ENCODE results near the gene BBOF1. TPM values are rescaled to one million over a fixed set of nuclear protein-coding genes. Genes with fewer than 3 reads are reported as not detected.

Gene BBOF1
- total RNA-seq, 1 donor from 2014 or later = 3.8 TPM

- H3K27ac ChIP-seq (replicated peaks) = no peak overlapping the region
- intact Hi-C loops (cut with micrococcal nuclease) = no loop called here
- TF ChIP-seq, protein P1, sequence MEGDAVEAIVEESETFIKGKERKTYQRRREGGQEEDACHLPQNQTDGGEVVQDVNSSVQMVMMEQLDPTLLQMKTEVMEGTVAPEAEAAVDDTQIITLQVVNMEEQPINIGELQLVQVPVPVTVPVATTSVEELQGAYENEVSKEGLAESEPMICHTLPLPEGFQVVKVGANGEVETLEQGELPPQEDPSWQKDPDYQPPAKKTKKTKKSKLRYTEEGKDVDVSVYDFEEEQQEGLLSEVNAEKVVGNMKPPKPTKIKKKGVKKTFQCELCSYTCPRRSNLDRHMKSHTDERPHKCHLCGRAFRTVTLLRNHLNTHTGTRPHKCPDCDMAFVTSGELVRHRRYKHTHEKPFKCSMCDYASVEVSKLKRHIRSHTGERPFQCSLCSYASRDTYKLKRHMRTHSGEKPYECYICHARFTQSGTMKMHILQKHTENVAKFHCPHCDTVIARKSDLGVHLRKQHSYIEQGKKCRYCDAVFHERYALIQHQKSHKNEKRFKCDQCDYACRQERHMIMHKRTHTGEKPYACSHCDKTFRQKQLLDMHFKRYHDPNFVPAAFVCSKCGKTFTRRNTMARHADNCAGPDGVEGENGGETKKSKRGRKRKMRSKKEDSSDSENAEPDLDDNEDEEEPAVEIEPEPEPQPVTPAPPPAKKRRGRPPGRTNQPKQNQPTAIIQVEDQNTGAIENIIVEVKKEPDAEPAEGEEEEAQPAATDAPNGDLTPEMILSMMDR (IDR thresholded peaks at IDR 0.05; ENCODE audit: borderline replicate concordance) = no peak
- peaks cover 7% of the 10 kb centered on the region for H3K36me3 ChIP-seq
- H3K27me3 ChIP-seq (ENCODE audit: low read depth) = no peaks in the 10 kb centered on the region
- no peaks in the 10 kb centered on the region for H3K9me3 ChIP-seq (replicated peaks)
- DNase-seq = no peak
- no peak overlapping the region for H3K4me3 ChIP-seq
- H3K4me1 ChIP-seq = no peaks in the 10 kb centered on the region
Observed at GRCh38 chr14:74035556-74035955, 16.4 kb downstream of the BBOF1 start.

DNA sequence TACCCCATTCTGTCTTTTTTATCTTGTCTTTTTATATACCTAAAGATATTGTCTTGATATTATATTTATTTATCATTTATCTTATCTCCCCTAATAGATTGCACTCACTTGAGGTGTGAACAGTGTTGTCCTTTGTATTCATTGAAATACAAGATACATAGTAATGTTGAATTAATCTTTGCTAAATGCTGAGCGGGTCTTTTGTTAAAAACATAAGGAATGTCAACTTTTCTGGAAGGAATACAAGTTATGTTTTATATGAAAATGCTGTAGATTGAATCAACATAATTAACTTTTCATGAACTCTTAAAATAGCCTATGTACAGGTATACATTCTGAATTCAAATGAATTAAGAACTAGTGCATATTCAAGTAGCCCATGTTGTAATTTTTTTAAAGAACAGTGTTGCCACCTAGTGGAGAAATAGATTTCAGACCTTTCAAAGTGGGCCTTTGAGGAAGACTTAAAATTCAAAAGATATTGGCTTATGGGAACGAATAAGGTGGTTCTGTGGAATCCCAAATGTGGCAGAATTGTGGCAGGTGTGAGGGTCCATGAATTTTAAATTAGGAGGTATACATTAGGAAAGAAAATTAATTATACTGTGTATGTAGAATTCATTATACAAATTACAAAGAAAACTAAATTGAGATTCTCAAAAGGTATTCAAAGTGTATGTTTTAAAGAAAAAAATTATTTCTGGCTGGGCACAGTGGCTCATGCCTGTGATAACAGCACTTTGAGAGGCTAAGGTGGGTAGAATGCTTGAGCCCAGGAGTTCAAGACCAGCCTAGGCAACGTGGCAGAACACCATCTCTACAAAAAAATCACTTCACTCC, 19.1 kb downstream of the BBOF1 start:
- no peaks in the 10 kb centered on the region for H3K4me1 ChIP-seq
- DNase-seq = no peak

GRCh38 chr14:74042296-74042695, 23.1 kb downstream of the BBOF1 start:
- Histone ChIP-seq H3K27ac (replicated peaks) (no peak overlapping the region), H3K4me1 (no peaks in the 10 kb centered on the region), H3K9me3 (replicated peaks) (no peaks in the 10 kb centered on the region), H3K36me3 (no peaks in the 10 kb centered on the region), H3K27me3 (ENCODE audit: low read depth) (no peaks in the 10 kb centered on the region), H3K4me3 (no peak overlapping the region)
- intact Hi-C loops (cut with micrococcal nuclease) = no loop called here
- TF ChIP-seq, protein P1 (IDR thresholded peaks at IDR 0.05; ENCODE audit: borderline replicate concordance) = no peak
- no peak for DNase-seq

More for the DNA sequence above, 19.1 kb downstream of the BBOF1 start:
- intact Hi-C loops (cut with micrococcal nuclease) = no loop called here
- H3K27ac ChIP-seq (replicated peaks) = no peak overlapping the region
- TF ChIP-seq, protein P1 (IDR thresholded peaks at IDR 0.05; ENCODE audit: borderline replicate concordance) = peak; percentile 76
- no peaks in the 10 kb centered on the region for H3K9me3 ChIP-seq (replicated peaks)
- peaks cover 7% of the 10 kb centered on the region for H3K36me3 ChIP-seq
- H3K4me3 ChIP-seq = no peak overlapping the region
- H3K27me3 ChIP-seq (ENCODE audit: low read depth) = no peaks in the 10 kb centered on the region

GRCh38 chr14:74045522-74045921, 26.4 kb downstream of the BBOF1 start:
- H3K9me3 ChIP-seq (replicated peaks) = no peaks in the 10 kb centered on the region
- no peak for DNase-seq
- H3K27me3 ChIP-seq (ENCODE audit: low read depth) = no peaks in the 10 kb centered on the region
- peaks cover 7% of the 10 kb centered on the region for H3K36me3 ChIP-seq
- intact Hi-C loops (cut with micrococcal nuclease) = no loop called here
- H3K4me3 ChIP-seq = no peak overlapping the region
- no peaks in the 10 kb centered on the region for H3K4me1 ChIP-seq
- no peak overlapping the region for H3K27ac ChIP-seq (replicated peaks)
- TF ChIP-seq, protein P1 (IDR thresholded peaks at IDR 0.05; ENCODE audit: borderline replicate concordance) = no peak

- no peaks in the 10 kb centered on the region for H3K27me3 ChIP-seq (ENCODE audit: low read depth)
- H3K27ac ChIP-seq (replicated peaks) = no peak overlapping the region
- no peak for DNase-seq
- H3K36me3 ChIP-seq = peaks cover 7% of the 10 kb centered on the region
- TF ChIP-seq, protein P1 (IDR thresholded peaks at IDR 0.05; ENCODE audit: borderline replicate concordance) = no peak
- H3K9me3 ChIP-seq (replicated peaks) = no peaks in the 10 kb centered on the region
- intact Hi-C loops (cut with micrococcal nuclease) = no loop called here
- H3K4me3 ChIP-seq = no peak overlapping the region
- no peaks in the 10 kb centered on the region for H3K4me1 ChIP-seq
Observed at GRCh38 chr14:74048281-74048680, 29.1 kb downstream of the BBOF1 start.
